ENCODE results near the gene NRIP3.

GRCh38 chr11:9016916-9017642 is 13.3 kb upstream of the NRIP3 start:
- TF ChIP-seq POLR2A (IDR thresholded peaks at IDR 0.05) = no peak
- TF ChIP-seq CTCF (IDR thresholded peaks at IDR 0.05) = no peak

Measured in heart left ventricle (tissue), 13 donors.